IMR-90 (cell line): Measurements from ENCODE around the gene FAM124A. TPM values are rescaled to one million over a fixed set of nuclear protein-coding genes. Genes with fewer than 3 reads are reported as not detected.

ENCODE experiments used
- ATAC-seq: fragments of 200-7000 bp; cut with Tn5 transposase; 2 replicates; pipeline ENCODE4 v1.9.1; 2020; ENCODE audit warnings: low read depth, mild to moderate bottlenecking, moderate library complexity
- BruUV-seq: library from RNA; stranded (reverse); fragments of 400-500 nt; replicated peaks from 2 replicates; lab custom pipeline; 2021; lab: Mats Ljungman, UMichigan
- CTCF ChIA-PET: fragments of 300-600 bp; formaldehyde crosslinking; extraction: SDS; loops from one replicate; lab custom pipeline; 2021; ENCODE audit warnings: antibody characterized with exemption; lab: Yijun Ruan, JAX
- POLR2A ChIA-PET: fragments of 300-600 bp; sonication (Branson Sonifier 250); formaldehyde crosslinking; loops from one replicate; lab custom pipeline; 2022; ENCODE audit warnings: antibody characterized with exemption; ENCODE audit not compliant: unreplicated experiment; lab: Charles Lee
- DNase-seq: peaks from one replicate; pipeline ENCODE4 v3.0.0; 2013
- H2AFZ ChIP-seq: replicated peaks from 2 replicates; pipeline ENCODE3; 2013; ENCODE audit warnings: low read length, mild to moderate bottlenecking; ENCODE audit not compliant: poor library complexity
- H2AK5ac ChIP-seq: 2 replicates; pipeline ENCODE4 v1.6.1; 2013; ENCODE audit warnings: low read depth, low read length, inconsistent platforms
- H2AK9ac ChIP-seq: replicated peaks from 2 replicates; pipeline ENCODE3; 2013; ENCODE audit warnings: mild to moderate bottlenecking, low read depth, low read length, moderate library complexity; ENCODE audit not compliant: poor library complexity
- H2BK120ac ChIP-seq: 2 replicates; pipeline ENCODE4 v1.6.1; 2013; ENCODE audit warnings: low read depth, low read length, inconsistent platforms
- H2BK15ac ChIP-seq: 3 replicates; pipeline ENCODE4 v1.6.1; 2013; ENCODE audit warnings: low read depth, low read length, inconsistent platforms
- H2BK20ac ChIP-seq: 2 replicates; pipeline ENCODE4 v1.6.1; 2013; ENCODE audit warnings: low read depth, mild to moderate bottlenecking, inconsistent platforms, low read length, moderate library complexity
- H2BK5ac ChIP-seq: 2 replicates; pipeline ENCODE4 v1.6.1; 2013; ENCODE audit warnings: mild to moderate bottlenecking, low read depth, low read length, inconsistent platforms; ENCODE audit not compliant: poor library complexity, severe bottlenecking
- H3K14ac ChIP-seq: replicated peaks from 2 replicates; pipeline ENCODE4 v1.6.1; 2013; ENCODE audit warnings: low read depth, low read length, inconsistent platforms
- H3K18ac ChIP-seq: 2 replicates; pipeline ENCODE4 v1.6.1; 2013; ENCODE audit warnings: low read depth, low read length, control low read depth
- H3K23ac ChIP-seq: 2 replicates; pipeline ENCODE4 v1.6.1; 2013; ENCODE audit warnings: low read depth, low read length, inconsistent platforms
- H3K27ac ChIP-seq: 2 replicates; pipeline ENCODE4 v1.5.1; 2013; ENCODE audit warnings: mild to moderate bottlenecking, control low read depth, low read length; ENCODE audit not compliant: insufficient read depth
- H3K27me3 ChIP-seq: 2 replicates; pipeline ENCODE4 v1.6.1; 2013; ENCODE audit warnings: low read length; ENCODE audit not compliant: control insufficient read depth, insufficient read depth
- H3K36me3 ChIP-seq: 2 replicates; pipeline ENCODE4 v1.6.1; 2013; ENCODE audit warnings: low read length, mixed read lengths; ENCODE audit not compliant: control insufficient read depth, insufficient read depth
- H3K4ac ChIP-seq: 2 replicates; pipeline ENCODE4 v1.6.1; 2013; ENCODE audit warnings: low read depth, low read length, inconsistent platforms
- H3K4me1 ChIP-seq: 2 replicates; pipeline ENCODE4 v1.6.1; 2013; ENCODE audit warnings: low read length, mixed read lengths; ENCODE audit not compliant: control insufficient read depth, insufficient read depth
- H3K4me2 ChIP-seq: 2 replicates; pipeline ENCODE4 v1.6.1; 2013; ENCODE audit warnings: low read depth, mild to moderate bottlenecking, control low read depth, low read length, moderate library complexity
- H3K4me3 ChIP-seq: 2 replicates; pipeline ENCODE4 v1.5.1; 2013; ENCODE audit warnings: low read depth, mild to moderate bottlenecking, control low read depth, low read length, moderate library complexity; ENCODE audit not compliant: insufficient read depth
- H3K56ac ChIP-seq: 2 replicates; pipeline ENCODE4 v1.6.1; 2013; ENCODE audit warnings: low read length, inconsistent platforms; ENCODE audit not compliant: insufficient read depth; ENCODE audit errors: extremely low read depth
- H3K79me1 ChIP-seq, 2 experiments: 2 replicates each; pipeline ENCODE4 v1.6.1; 2013; ENCODE audit warnings: low read length in 2 of 2, inconsistent platforms in 1 of 2, low read depth in 1 of 2
- H3K9ac ChIP-seq: 2 replicates; pipeline ENCODE4 v1.6.1; 2013; ENCODE audit warnings: low read depth, low read length, control low read depth
- H3K9me1 ChIP-seq: 2 replicates; pipeline ENCODE4 v1.6.1; 2013; ENCODE audit warnings: low read length, inconsistent platforms; ENCODE audit not compliant: insufficient read depth
- H3K9me3 ChIP-seq: 2 replicates; pipeline ENCODE4 v1.6.1; 2013; ENCODE audit warnings: low read length; ENCODE audit not compliant: control insufficient read depth, insufficient read depth
- H4K20me1 ChIP-seq: 2 replicates; pipeline ENCODE4 v1.6.1; 2013; ENCODE audit warnings: low read length, inconsistent platforms; ENCODE audit not compliant: insufficient read depth
- H4K5ac ChIP-seq: 2 replicates; pipeline ENCODE4 v1.6.1; 2013; ENCODE audit warnings: mild to moderate bottlenecking, low read depth, low read length, control low read depth
- H4K8ac ChIP-seq, 2 experiments: 2 replicates each; pipeline ENCODE4 v1.6.1; 2013; ENCODE audit warnings: low read depth in 2 of 2, low read length in 2 of 2, control low read depth in 1 of 2, inconsistent platforms in 1 of 2
- H4K91ac ChIP-seq: 2 replicates; pipeline ENCODE4 v1.6.1; 2013; ENCODE audit warnings: low read depth, low read length, inconsistent platforms; ENCODE audit not compliant: insufficient read depth
- CEBPB ChIP-seq: IDR thresholded peaks from 2 replicates; pipeline ENCODE4 v1.6.1; 2012; ENCODE audit warnings: low read depth, low read length, improper control_type of control experiment
- MAFK ChIP-seq: IDR thresholded peaks from 2 replicates; pipeline ENCODE4 v1.6.1; 2012; ENCODE audit warnings: low read depth, low read length, improper control_type of control experiment
- WGBS, 2 experiments: methylation state at CpG; one replicate each; pipeline versions ENCODE4 v1.1.5 to v1.1.7; 2013; ENCODE audit warnings: missing lambda C conversion rate in 2 of 2; ENCODE audit not compliant: insufficient read length in 1 of 2; ENCODE audit errors: extremely low coverage in 2 of 2; 5-methylcytosine and 5-hydroxymethylcytosine counted together
- dilution Hi-C: fragments of 300-500 bp; cut with HindIII; formaldehyde crosslinking; loops from one replicate; pipeline ENCODE4 v1.14.3; 2018; ENCODE audit warnings: low sequenced_read_pairs; ENCODE audit not compliant: unreplicated experiment
- in situ Hi-C: fragments of 300-500 bp; cut with MboI; formaldehyde crosslinking; loops from 3 replicates; pipeline ENCODE4 v1.14.3; 2019; ENCODE audit warnings: low sequenced_read_pairs, inconsistent platforms, mixed read lengths
- intact Hi-C: fragments of 100-400 bp; cut with micrococcal nuclease; formaldehyde crosslinking; loops from 2 replicates; pipeline ENCODE4 v1.10.0; 2022
- polyA plus RNA-seq, 3 experiments: library from polyadenylated mRNA; depleted of rRNA; stranded (reverse); fragments of >200 nt; gene quantifications; 2 replicates each; pipeline ENCODE4 v1.2.3, GENCODE V29; 2012; ENCODE audit warnings: low replicate concordance in 1 of 3
- total RNA-seq: library from RNA; depleted of rRNA; stranded (reverse); fragments of >200 nt; gene quantifications from 2 replicates; pipeline ENCODE4 v1.2.3, GENCODE V29; 2012

The FAM124A gene
- total and polyA plus RNA-seq, 2 of the 4 experiments (the other 2 are of a cell fraction), result 0.03 TPM; not detected in 1

DNA sequence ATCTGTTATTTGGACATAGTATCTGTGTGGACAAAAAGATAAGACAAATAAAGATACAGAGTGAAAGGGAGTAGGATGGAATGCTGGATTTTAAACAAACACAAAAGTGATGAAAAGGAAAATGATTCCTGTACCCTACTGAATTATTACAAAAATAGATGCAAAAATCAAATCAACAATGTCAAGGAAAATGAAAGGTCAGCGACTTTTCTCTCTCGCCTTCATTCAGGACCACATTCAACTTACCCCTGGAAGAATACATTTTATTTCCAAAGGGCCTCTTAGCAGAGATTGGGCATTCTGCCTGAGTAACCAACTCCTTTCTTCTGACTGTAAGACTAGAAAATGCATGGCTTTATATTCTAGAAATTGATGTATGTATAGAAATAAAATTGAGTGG is 28.8 kb upstream of the FAM124A start:
- H3K4ac ChIP-seq, result no peak overlapping the region
- no peak overlapping the region for H3K9ac ChIP-seq
- H2BK5ac ChIP-seq, result no peak overlapping the region
- dilution Hi-C loops, result no loop called here
- no peak overlapping the region for H2AK5ac ChIP-seq
- no peak overlapping the region for H3K4me3 ChIP-seq
- 75% methylated on average over 2 of the region's 2 CpGs; no CpG with 5 or more reads in 1 of the 2 experiments for WGBS, 2 experiments
- no peak overlapping the region for H4K91ac ChIP-seq
- peaks cover 4% of the 10 kb centered on the region for H3K27me3 ChIP-seq
- H3K14ac ChIP-seq, result no peak overlapping the region
- H3K36me3 ChIP-seq, result no peaks in the 10 kb centered on the region
- no peak overlapping the region for H3K27ac ChIP-seq
- H3K79me1 ChIP-seq, result no peaks in the 10 kb centered on the region
- no peak overlapping the region for H2AK9ac ChIP-seq
- DNase-seq (no peak), ATAC-seq (no peak)
- ChIA-PET POLR2A (no interaction called here), CTCF (no interaction called here)
- H4K8ac ChIP-seq, result no peak overlapping the region
- H3K4me1 ChIP-seq, result no peaks in the 10 kb centered on the region
- no TSS peak for BruUV-seq
- TF ChIP-seq CEBPB (no peak), MAFK (peak; percentile 49; the same call in 1 of the 2 replicates)
- H3K56ac ChIP-seq, result no peak overlapping the region
- no peak overlapping the region for H3K18ac ChIP-seq
- no peaks in the 10 kb centered on the region for H4K20me1 ChIP-seq
- H3K23ac ChIP-seq, result no peak overlapping the region
- H3K9me1 ChIP-seq, result no peaks in the 10 kb centered on the region
- no peak overlapping the region for H2AFZ ChIP-seq
- H2BK15ac ChIP-seq, result no peak overlapping the region
- H4K5ac ChIP-seq, result no peak overlapping the region
- no peak overlapping the region for H2BK20ac ChIP-seq
- H3K4me2 ChIP-seq, result no peak overlapping the region
- no peak overlapping the region for H2BK120ac ChIP-seq
- H3K9me3 ChIP-seq, result no peaks in the 10 kb centered on the region
- in situ Hi-C loops, result no loop called here
- intact Hi-C loops, result no loop called here
